CD4-positive, alpha-beta T cell treated with Interleukin-21 for 1 hour (primary cell): ENCODE measurements around the gene NFX1.
"Not testable (repeated sequence)": the region's sequence is repeated elsewhere in the genome, so short reads cannot be mapped to it uniquely, and the experiment has no call there.

Experiments
- DNase-seq: peaks from one replicate; pipeline ENCODE4 v3.0.0-alpha.2; 2020

Gene NFX1

GRCh38 chr9:33393581-33393980 lies 103.3 kb downstream of the NFX1 start:
- DNase-seq: no peak

GRCh38 chr9:33393986-33394385 lies 103.7 kb downstream of the NFX1 start:
- not testable (repeated sequence) for DNase-seq

- not testable (repeated sequence) for DNase-seq
Observed at GRCh38 chr9:33395159-33395879, 105.0 kb downstream of the NFX1 start.

GRCh38 chr9:33397801-33398200 lies 107.5 kb downstream of the NFX1 start:
- DNase-seq: not testable (repeated sequence)

GRCh38 chr9:33399047-33399446 lies 108.7 kb downstream of the NFX1 start:
- not testable (repeated sequence) for DNase-seq

GRCh38 chr9:33401809-33402208 lies 111.5 kb downstream of the NFX1 start:
- DNase-seq: not testable (repeated sequence)

- not testable (repeated sequence) for DNase-seq
Observed at GRCh38 chr9:33402371-33402770, 112.1 kb downstream of the NFX1 start, which contains the start of gene AQP7. Gene AQP7 (minus strand): TSS chr9:33402568. CDS start chr9:33401262, 1,306 bp downstream.

- DNase-seq: no peak
Observed at GRCh38 chr9:33403941-33404787, 113.8 kb downstream of the NFX1 start.

- DNase-seq: no peak
Observed at GRCh38 chr9:33404788-33405362, 114.6 kb downstream of the NFX1 start.

- no peak for DNase-seq
Observed at GRCh38 chr9:33407061-33407460, 116.7 kb downstream of the NFX1 start.

GRCh38 chr9:33408087-33408486 lies 117.8 kb downstream of the NFX1 start:
- DNase-seq: no peak

GRCh38 chr9:33414268-33414667 lies 124.0 kb downstream of the NFX1 start:
- DNase-seq: peak; percentile 10

- no peak for DNase-seq
Observed at GRCh38 chr9:33414889-33415500, 124.7 kb downstream of the NFX1 start.

GRCh38 chr9:33415501-33416038 lies 125.3 kb downstream of the NFX1 start:
- peak; percentile 91 for DNase-seq

- DNase-seq: peak; percentile 31
Observed at GRCh38 chr9:33416996-33417395, 126.7 kb downstream of the NFX1 start.

- no peak for DNase-seq
Observed at GRCh38 chr9:33418090-33418489, 127.8 kb downstream of the NFX1 start.

- no peak for DNase-seq
Observed at GRCh38 chr9:33419708-33420303, 129.5 kb downstream of the NFX1 start.
